NCI-H1694 treated with DMSO at 0.1 percent for 48 hours (cell line): ENCODE measurements around the gene MDGA2.
"Not testable (repeated sequence)": the region's sequence is repeated elsewhere in the genome, so short reads cannot be mapped to it uniquely, and the experiment has no call there.

Experiments
- DNase-seq: peaks from one replicate; lab custom pipeline; 2025; lab: John Stamatoyannopoulos, UW

The MDGA2 gene

DNA sequence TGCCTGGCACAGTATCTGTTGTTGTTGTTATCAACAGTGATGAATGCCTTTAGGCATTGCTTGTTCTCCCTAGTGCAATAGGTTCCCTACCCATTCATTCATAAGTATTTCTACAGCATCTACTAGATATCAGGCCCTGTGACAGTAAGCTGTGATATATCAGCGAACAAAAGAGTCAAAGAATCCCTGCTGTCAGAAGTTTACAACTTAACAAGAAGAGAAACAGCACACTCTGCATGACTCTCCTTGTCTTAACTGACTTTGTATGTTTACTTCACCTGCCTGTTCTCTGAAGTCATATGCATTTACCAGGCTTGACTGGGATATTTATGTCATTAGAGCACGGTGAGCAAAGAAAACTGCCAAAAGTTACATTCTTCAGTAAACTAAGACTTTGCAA is 571.6 kb downstream of the MDGA2 start:
- DNase-seq = no peak

GRCh38 chr14:47102472-47102871 is 572.9 kb downstream of the MDGA2 start:
- no peak for DNase-seq

DNA sequence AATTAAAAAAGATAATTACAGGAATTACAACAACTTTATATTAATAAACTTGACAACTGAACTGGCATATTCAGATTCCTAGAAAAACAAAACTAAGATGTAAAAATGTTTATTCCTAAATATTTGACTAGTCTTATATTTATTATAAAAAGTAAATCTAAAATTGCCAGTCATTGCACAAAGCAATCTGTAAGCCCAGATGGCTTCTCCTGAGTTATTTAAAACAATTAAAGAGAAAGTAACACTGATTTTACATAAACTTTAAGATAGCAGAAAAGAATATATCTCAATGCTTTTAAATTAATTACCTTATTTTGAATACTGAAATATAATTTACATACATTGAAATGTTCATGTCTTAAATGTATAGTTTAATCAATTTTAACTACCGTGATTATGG is 589.7 kb downstream of the MDGA2 start:
- no peak for DNase-seq

- no peak for DNase-seq
Measured at GRCh38 chr14:47065326-47065725, 610.1 kb downstream of the MDGA2 start.

DNA sequence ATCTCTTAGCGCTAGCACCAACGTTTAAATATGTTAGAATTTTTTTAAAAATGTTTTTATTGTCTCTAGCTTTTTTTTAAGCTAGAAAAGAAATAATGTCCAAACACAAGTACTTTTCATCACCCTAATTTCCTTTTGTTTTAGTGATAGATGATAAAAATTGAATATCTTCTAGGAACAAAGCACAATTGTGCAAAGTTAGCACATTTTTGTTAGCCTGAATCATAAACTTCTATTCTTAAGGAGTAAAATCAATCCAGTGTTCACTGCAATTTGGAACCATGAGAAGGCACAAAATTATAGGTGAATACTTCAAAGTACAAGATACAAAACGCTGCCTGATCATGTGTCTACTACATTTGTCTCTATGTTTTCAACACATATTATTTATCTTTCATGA is 615.4 kb downstream of the MDGA2 start:
- no peak for DNase-seq

GRCh38 chr14:47057364-47057763 is 618.0 kb downstream of the MDGA2 start:
- DNase-seq = no peak

DNA sequence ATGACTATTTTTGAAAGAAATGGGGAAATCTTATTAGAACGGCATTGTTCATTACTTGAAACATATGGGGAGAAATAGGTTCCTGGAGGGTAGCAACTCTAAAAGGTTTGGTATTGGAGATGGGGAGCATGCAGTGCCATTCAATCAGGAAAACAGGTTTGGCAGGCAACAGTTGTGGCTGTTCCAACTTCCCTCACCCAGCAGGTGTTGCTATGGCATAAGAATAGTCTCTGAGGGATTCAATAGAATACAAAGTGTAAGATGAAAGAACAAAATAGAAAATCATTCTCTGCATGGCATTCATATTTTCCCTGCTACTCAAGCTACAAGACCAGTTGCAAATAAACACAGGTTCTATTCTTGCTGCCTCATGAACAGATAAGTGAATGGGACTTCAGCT is 630.6 kb downstream of the MDGA2 start:
- no peak for DNase-seq

DNA sequence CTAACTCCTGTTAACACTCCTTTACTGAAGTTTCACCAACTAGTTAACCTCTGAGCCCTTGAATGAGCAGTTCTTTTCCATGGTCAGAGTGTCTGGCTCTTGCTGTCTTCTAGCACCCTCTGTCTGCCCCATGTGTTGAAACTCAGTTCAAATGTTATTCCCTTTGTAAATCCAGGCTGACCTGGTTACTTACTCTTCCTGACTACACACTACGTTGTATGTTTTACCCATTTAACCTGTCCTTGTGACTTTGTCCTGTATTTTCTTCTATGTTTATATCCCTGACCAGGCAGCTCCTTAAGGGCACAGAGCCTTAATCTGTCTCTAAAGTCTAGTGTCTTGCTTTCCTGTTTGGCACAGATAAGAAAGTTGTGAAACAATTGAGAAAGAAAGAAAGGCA is 634.9 kb downstream of the MDGA2 start:
- DNase-seq = no peak

DNA sequence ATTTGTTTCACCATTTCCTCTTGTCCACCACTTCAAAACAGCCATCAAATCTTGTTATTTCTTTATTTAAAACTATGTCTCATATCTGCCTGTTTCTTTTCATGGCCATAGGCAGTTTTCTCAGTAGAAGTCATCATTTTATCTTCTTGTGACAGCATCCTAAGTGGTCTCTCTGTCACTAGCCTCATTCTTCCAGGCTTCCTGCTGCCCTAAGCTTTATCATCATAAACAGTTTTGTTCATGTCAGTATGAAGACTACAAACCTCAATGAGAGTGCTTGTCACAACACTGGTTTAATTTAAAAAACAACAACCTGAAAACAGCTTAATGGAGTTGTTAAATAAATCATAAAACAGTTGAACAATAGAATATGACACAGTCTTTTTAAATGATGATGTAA is 636.1 kb downstream of the MDGA2 start:
- no peak for DNase-seq

GRCh38 chr14:47022721-47023120 is 652.7 kb downstream of the MDGA2 start:
- DNase-seq = no peak

GRCh38 chr14:47020500-47020899 is 654.9 kb downstream of the MDGA2 start:
- no peak for DNase-seq

DNA sequence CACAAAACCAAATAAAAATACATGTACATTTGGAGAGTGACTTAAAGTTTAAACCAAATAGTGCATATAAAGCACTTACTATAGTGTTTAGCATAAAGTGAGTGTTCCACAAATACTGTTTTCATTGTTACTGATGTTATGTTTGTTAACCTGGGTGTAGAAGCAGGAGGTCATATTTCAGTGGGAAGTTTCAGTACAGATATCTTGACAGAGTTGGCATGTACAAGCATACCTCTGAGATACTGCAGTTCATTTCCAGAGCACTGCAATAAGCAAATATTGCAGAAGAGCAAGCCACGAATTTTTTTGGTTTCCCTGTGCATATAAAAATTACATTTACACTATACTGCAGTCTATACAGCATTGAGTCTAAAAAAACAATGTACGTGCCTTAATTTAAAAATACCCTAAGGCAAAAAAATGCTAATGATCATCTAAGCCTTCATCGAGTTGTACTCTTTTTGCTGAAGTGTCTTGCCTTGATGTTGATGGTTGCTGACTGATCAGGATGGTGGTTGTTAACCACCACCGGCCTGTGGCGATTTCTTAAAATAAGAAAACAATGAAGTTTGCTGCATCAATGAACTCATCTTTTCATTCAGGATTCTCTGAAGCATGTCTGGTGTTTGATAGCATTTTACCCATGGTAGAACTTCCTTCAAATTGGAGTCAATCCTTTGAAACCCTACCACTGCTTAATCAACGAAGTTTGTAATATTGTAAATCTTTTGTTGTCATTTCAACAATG is 662.7 kb downstream of the MDGA2 start:
- DNase-seq = no peak

DNA sequence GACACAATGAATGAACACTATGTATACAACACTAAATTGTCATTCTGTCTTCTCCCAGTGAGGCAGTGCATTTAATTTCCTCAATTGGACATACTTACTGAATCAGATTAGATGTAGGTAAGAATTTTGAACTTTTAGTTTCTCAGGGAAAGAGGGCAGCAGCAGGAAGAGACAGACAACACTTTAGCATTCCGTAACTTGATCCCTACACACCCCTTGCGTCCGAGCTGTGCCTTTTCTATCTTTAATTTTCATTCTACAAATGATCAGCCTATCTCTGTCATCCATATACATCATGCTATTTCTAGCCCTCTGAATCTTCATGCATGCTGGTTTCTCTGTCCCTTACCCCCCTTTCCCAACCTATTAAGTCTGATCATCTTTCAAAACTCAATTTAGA is 665.8 kb downstream of the MDGA2 start:
- no peak for DNase-seq

- DNase-seq = no peak
Measured at GRCh38 chr14:47008732-47009131, 666.7 kb downstream of the MDGA2 start.

- DNase-seq = no peak
Measured at GRCh38 chr14:46999661-47000060, 675.7 kb downstream of the MDGA2 start.

- no peak for DNase-seq
Measured at GRCh38 chr14:46989566-46989965, 685.8 kb downstream of the MDGA2 start.

- no peak for DNase-seq
Measured at GRCh38 chr14:46988312-46988711, 687.1 kb downstream of the MDGA2 start.

DNA sequence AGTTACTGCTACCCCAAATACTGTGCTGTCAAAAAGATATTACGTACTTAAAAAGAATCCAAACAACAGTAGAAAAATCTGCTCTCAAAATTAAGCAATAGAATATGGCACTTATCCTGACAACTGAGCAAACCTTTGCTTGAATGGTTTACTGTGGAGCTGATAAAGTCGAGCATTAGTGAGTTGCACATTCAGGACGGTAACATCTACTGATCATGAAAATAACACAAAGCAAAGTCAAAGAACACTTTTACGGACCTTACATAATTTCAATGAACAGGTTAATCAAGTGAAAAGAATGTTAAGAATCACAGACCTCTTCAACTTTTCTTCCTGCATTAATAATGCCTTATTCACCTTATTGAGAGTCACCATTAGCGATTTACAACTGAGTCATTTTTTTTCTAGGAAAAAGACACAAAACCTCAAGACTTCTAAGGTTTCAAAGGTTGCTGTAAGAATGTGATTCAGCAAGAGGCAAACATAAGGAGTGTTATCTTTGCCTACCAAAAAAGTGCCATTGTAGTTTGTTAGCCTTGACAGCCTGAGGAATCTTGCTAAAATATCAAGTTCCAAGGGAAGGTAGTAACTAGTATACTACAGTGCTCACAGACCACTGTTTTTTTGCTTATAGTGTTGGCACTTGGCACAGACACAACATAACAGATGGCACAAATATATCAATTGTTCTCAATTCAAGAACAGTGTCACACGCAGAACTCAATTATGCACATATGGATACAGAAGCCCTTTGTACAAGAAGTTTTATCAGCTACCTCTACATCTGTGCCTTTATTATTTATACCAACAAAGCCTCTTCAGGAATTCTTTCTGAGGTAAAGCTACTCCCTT is 689.6 kb downstream of the MDGA2 start:
- DNase-seq = no peak

DNA sequence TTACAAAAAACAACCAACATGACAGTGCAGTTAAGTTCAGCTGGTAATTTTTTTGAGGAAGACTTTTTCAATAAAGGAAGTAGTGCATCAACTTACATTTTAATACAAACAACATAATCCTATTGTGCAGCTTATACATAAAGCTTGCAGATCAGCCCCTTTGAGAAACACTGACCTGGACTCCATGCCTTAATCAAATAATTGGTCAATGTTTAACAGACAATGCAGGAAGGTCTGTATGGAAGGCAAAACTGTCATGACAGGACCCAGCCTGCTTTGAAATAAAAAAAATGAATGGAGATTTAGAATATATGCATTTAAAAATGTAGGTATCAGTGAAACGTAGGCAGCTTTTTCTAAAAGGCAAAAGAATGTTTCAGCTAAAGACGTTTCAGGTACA is 702.1 kb downstream of the MDGA2 start:
- no peak for DNase-seq

DNA sequence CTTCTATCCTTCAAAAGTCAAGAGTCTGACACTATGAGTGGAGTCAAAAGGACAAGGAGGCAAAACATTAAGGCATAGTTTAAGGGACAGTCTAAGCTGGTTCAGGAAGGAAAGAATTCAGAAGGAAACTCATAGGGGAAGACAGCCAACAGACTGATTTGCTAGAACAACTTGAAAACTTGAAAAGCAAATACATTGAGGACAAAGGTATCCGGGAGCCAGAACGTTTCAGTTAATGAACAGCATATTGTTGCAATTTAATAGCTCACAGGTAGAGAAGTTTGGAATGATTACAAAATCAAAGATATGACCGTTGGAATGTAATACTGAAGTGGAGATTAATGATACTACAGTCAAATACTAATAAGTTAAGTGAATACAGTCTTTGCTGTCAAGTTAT is 711.0 kb downstream of the MDGA2 start:
- no peak for DNase-seq

- DNase-seq = no peak
Measured at GRCh38 chr14:46951103-46951502, 724.3 kb downstream of the MDGA2 start.

GRCh38 chr14:46940611-46941010 is 734.8 kb downstream of the MDGA2 start:
- no peak for DNase-seq

DNA sequence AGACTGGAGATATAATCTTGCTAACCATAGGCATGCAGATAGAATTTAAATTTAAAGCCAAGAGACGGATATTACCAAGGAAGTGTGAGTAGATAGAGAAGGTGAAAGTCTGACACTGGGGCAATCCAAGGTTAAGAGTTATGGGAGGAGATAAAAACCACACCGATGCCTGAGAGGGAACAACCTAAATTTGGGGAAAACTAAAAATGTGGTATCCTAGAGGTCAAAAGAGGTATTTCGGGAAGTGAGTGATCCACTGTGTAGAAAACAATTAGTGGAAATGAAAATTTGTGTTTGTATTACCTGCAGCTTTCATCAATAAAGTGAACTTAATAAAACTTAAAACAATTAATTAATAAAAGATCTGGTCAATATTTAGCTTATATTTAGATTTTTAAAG is 754.9 kb downstream of the MDGA2 start:
- no peak for DNase-seq

GRCh38 chr14:46915539-46915938 is 759.9 kb downstream of the MDGA2 start:
- not testable (repeated sequence) for DNase-seq
